Rectal smooth muscle tissue (tissue), 1 donor: ENCODE results near the gene CDC14B.

ENCODE experiments used
- H3K27ac ChIP-seq: one replicate; pipeline ENCODE4 v1.7.0; 2013; ENCODE audit warnings: low read depth, low read length, inconsistent platforms
- H3K27me3 ChIP-seq: one replicate; pipeline ENCODE4 v1.7.0; 2013; ENCODE audit warnings: low read length; ENCODE audit not compliant: control insufficient read depth, insufficient read depth
- H3K36me3 ChIP-seq: one replicate; pipeline ENCODE4 v1.7.0; 2013; ENCODE audit warnings: low read length; ENCODE audit not compliant: control insufficient read depth, insufficient read depth
- H3K4me1 ChIP-seq: one replicate; pipeline ENCODE4 v1.7.0; 2013; ENCODE audit warnings: low read length; ENCODE audit not compliant: control insufficient read depth, insufficient read depth
- H3K4me3 ChIP-seq: one replicate; pipeline ENCODE4 v1.7.0; 2013; ENCODE audit warnings: low read length
- H3K9ac ChIP-seq: one replicate; pipeline ENCODE4 v1.7.0; 2013; ENCODE audit warnings: low read length

CDC14B gene

DNA sequence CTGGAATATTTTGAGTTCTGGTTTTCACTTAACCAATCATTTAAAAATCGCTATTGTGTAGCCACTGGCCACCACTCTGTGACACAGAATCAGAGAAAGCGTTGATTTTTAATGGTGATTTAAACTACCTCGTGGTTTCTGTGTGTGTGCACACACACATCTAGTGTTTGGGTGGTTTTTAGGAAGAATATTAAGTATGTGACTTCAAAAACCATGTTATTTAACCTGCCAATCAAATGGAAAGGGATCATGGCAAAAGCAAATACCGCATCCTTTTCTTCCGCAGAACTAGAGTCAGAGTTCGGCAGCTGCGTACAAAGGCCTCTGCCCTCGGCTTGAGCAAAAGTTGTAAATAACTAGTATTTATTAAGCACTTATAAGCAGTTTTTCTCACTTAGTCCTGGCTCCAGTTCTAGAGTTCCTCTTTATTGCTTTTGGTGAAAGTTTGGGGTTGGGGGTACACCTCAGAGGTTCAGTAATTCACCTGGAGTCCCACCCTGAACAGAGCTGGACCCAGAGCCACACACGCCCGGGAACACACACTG is 129.0 kb downstream of the CDC14B start:
- peaks cover 12% of the 10 kb centered on the region for H3K36me3 ChIP-seq
- no peak overlapping the region for H3K4me3 ChIP-seq
- no peaks in the 10 kb centered on the region for H3K27me3 ChIP-seq
- H3K27ac ChIP-seq: no peak overlapping the region
- H3K4me1 ChIP-seq: peaks cover 10% of the 10 kb centered on the region
- no peak overlapping the region for H3K9ac ChIP-seq

DNA sequence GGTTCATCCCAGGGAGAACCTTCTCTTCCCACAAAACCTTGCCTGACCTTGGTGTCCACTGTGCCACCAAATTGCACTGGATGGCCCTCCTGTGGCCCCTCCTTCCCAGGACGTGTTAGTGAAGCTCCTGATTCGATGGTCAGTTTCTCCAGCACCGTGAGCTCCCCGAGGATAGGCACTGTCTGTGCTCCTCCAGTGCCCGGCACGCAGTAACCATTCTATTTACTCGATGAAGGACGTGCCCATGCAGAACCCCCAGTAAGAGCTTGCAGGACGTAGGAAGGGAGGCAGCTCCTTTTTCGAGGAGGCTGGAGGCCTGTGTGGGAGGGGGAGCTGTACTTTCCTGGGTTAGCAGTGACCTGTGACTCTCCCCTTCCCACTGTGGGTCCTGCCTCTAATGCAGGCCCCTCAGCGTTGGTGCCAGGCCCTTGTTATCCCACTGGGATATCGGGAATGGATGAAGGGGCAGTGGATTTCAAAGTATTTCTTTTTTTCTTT is 130.1 kb downstream of the CDC14B start:
- Histone ChIP-seq H3K9ac (no peak overlapping the region), H3K36me3 (peaks cover 15% of the 10 kb centered on the region), H3K4me3 (no peak overlapping the region), H3K4me1 (peaks cover 10% of the 10 kb centered on the region), H3K27me3 (no peaks in the 10 kb centered on the region), H3K27ac (no peak overlapping the region)

DNA sequence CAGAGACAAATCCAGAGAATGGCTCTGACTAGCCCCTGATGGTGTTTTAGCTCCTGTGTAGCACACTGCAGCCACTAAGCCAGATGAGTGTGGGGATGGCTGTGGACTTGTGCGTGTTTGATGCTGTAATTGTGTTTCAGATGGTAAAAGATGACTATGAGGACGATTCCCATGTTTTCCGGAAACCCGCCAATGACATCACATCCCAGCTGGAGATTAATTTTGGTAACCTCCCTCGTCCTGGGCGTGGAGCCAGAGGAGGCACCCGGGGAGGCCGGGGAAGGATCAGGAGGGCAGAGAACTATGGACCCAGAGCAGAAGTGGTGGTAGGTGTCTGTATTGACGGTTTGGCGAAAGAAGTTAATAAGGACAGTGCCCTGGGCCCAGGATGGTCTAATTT is 131.7 kb downstream of the CDC14B start:
- Histone ChIP-seq H3K27ac (no peak overlapping the region), H3K4me1 (peaks cover 10% of the 10 kb centered on the region), H3K36me3 (peaks cover 15% of the 10 kb centered on the region), H3K4me3 (no peak overlapping the region), H3K27me3 (no peaks in the 10 kb centered on the region), H3K9ac (no peak overlapping the region)

DNA sequence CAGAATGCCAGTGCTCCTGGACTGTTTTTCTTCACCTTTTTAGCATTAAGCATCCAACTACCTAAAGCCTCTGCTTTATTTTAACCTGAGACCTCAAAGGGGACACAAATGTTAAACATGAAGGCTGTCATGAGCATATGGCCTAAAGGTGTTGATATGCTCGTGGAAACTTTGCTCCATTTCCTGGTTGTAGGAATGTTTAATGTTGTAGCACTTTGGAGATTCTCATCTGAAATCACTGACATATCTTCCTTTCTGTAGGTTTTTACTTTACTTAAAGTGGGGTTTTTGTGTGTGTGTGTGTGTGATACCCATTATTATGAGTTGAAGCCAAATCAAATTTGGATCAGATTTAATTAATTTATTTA is 132.6 kb downstream of the CDC14B start:
- Histone ChIP-seq H3K27me3 (no peaks in the 10 kb centered on the region), H3K4me1 (peaks cover 10% of the 10 kb centered on the region), H3K27ac (peak overlapping the region; percentile 48), H3K9ac (no peak overlapping the region), H3K36me3 (peaks cover 15% of the 10 kb centered on the region), H3K4me3 (no peak overlapping the region)

DNA sequence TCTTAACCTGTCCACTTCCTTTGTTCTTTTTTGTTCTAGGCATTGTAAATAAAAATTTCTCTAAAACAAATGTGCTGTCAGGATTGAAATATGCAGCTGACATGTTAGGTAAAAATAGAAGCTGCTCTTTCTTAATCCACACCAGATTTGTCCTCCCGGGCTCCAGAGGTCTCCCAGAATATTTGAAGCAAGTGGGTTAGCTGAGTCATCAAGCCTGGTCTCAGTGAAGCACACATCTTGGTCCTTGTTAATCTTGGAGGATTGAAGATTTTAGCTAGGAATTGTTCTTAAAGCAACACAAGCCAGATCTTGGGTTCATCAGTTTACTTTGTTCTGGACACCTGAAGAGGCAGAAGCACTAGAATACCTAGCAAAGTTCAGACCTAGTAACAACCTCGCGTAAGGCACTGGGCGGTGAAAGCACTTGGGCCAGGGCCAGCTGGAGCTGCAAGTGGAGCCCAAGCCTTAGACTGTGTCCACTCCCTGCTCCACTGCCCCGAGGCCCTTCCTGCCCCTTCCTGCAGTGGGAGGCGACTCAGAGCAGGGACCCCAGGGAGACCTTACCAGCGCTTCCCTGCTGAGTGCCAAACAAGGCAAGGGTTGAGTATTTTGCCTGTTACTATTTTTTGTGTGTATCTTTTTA is 133.1 kb downstream of the CDC14B start:
- Histone ChIP-seq H3K4me1 (peaks cover 10% of the 10 kb centered on the region), H3K9ac (no peak overlapping the region)

DNA sequence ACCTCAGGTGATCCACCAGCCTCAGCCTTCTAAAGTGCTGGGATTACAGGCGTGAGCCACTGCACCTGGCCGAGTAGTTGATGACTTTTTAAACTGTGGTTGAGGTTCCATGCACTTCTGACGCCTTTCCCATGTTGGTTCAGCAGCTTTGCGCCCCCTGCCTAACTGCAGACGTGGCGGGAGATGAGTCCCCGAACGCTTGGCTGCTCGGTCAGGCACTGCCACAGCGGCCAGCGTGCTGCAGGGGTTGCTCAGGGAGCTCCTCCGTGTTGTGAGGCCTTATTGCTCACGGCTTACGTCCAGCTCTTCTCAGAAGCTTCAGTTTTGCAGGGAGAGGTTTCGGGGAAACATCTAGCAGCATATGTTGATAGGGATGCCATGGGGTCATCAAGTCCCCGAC is 134.4 kb downstream of the CDC14B start:
- peaks cover 10% of the 10 kb centered on the region for H3K4me1 ChIP-seq

More for the DNA sequence above, 133.1 kb downstream of the CDC14B start:
- Histone ChIP-seq H3K4me3 (no peak overlapping the region), H3K27ac (peak overlapping the region; percentile 48), H3K27me3 (no peaks in the 10 kb centered on the region), H3K36me3 (peaks cover 11% of the 10 kb centered on the region)

DNA sequence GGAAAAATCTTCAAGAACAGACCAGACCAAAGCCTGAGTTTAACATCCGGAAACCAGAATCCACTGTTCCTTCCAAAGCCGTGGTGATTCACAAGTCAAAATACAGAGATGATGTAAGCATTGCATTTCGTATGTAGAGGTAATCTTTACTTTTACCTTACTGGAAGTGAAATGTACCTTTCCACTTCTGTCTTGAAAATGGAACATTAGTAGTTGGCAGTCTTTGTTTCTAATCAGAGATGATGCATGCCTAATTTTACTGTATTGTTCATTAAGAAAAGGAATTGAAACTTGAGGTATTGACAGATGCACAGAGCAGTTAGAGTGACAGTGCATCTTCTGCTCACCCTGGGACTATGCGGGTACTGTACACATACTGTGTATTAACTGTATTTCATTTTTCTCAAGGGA is 135.1 kb downstream of the CDC14B start:
- Histone ChIP-seq H3K9ac (no peak overlapping the region), H3K27me3 (no peaks in the 10 kb centered on the region), H3K4me3 (no peak overlapping the region), H3K27ac (no peak overlapping the region), H3K4me1 (peaks cover 10% of the 10 kb centered on the region), H3K36me3 (peaks cover 7% of the 10 kb centered on the region)

More for the DNA sequence above, 134.4 kb downstream of the CDC14B start:
- Histone ChIP-seq H3K9ac (no peak overlapping the region), H3K27ac (no peak overlapping the region), H3K27me3 (no peaks in the 10 kb centered on the region), H3K36me3 (peaks cover 7% of the 10 kb centered on the region), H3K4me3 (no peak overlapping the region)

DNA sequence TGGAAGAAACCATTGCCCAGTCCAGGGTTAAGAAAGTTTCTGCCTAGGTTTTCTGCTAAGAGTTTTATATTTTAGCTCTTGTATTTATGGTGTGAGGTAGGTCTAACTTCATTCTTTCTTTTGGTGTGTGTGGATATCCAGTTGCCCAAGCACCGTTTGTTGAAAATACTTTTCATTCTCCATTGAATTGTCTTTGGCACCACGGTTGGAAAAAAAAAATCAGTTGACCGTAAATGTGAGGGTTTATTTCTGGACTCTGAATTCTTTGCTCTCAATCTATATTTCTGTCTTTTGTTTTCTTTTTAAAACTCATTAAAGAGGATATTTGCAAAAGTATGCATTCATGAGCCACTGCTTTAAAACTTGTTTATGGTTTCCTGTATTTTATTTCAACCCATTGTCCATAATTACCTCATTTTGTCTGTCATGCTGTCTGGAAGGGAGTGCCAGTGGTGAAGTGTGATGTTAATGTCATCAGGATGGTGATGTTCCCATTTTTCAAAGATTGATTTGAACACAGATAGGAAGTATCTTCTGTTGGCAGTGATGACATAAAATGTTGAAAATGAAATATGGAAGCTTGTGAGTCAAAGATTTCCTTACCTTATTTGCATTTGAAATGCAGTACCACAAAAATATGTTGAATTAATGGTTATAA is 135.8 kb downstream of the CDC14B start:
- Histone ChIP-seq H3K4me3 (no peak overlapping the region), H3K27ac (no peak overlapping the region), H3K36me3 (peaks cover 7% of the 10 kb centered on the region), H3K9ac (no peak overlapping the region), H3K4me1 (peaks cover 10% of the 10 kb centered on the region), H3K27me3 (no peaks in the 10 kb centered on the region)

DNA sequence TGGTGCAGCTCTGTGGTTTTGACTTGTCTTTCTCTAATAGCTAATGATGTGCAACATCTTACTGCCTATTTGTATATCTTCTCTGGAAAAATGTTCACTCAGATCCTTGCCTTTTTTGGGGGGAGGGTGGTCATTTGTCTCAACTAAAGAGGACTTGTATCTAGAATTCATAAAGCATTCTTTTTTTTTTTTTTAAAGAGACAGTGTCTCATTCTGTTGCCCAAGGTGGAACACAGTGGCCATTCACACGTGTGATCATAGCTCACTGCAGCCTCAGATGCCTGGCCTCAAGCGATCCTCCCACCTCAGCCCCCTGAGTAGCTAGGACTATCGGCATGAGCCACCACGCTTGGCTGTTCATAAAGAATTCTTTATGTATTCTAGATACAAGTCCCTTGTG is 136.4 kb downstream of the CDC14B start:
- Histone ChIP-seq H3K4me3 (no peak overlapping the region), H3K4me1 (peaks cover 10% of the 10 kb centered on the region), H3K27me3 (no peaks in the 10 kb centered on the region), H3K36me3 (peaks cover 4% of the 10 kb centered on the region), H3K27ac (no peak overlapping the region), H3K9ac (no peak overlapping the region)

DNA sequence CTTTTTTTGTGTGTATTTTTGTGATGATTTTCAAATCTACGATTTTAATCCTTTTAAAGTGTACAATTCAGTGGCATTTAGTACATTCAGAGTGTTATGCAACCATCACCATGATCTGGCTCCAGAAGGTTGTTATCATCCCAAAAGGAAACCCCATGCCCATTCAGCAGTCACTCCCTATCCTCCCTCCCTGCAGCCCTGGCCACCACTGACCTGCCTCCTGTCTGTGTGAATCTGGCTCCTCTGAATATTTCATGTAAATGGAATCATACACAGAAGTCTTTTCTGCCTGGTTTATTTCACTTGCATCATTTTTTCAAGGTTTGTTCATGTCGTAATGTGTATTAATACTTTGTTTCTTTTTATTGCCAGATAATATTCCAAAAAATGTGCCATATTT is 137.2 kb downstream of the CDC14B start:
- Histone ChIP-seq H3K36me3 (peaks cover 3% of the 10 kb centered on the region), H3K4me1 (peaks cover 10% of the 10 kb centered on the region), H3K4me3 (no peak overlapping the region), H3K27me3 (no peaks in the 10 kb centered on the region), H3K27ac (no peak overlapping the region), H3K9ac (no peak overlapping the region)

DNA sequence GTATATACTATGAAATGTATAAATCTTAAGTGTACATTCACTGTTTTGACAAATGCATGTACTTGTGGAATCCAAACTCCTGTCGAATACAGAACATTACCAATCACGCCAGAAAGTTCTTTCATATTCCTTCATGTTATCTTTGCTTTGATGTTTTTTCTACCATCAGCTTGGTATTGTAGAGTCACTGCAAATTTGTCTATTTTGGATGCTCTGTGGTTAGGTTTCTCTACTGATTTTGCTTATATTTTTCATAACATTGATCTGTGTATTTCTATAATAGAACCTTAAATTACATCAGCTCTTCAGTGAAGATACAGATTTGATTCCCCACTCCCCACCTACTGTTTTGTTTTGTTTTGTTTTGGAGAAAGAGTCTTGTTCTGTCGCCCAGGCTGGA is 138.9 kb downstream of the CDC14B start:
- Histone ChIP-seq H3K36me3 (peaks cover 3% of the 10 kb centered on the region), H3K4me1 (no peaks in the 10 kb centered on the region), H3K27ac (no peak overlapping the region), H3K4me3 (no peak overlapping the region), H3K9ac (no peak overlapping the region), H3K27me3 (no peaks in the 10 kb centered on the region)

DNA sequence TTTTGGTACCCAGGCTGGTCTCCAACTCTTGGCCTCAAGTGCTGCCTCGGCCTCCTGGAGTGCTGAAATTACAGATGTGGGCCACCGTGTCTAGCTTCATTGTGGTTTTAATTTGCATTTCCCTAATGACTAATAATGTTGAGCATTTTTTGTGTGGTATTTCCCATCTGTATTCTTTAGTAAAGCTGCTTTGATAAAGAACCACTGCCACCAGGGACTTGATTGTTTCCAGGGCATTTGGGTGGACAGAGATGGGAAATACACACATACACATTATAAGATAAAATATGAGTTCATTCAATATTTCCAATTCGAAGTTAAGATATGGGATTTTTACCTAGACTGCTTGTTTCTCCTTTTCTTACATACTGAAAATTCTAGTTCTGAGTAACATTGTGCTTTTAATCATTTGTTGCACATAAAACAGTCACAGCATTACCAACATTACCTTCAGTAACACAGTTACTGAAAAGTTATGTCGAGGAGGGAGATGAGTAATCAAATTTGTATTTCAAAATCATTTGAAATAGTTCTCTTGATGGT is 140.7 kb downstream of the CDC14B start:
- Histone ChIP-seq H3K9ac (no peak overlapping the region), H3K4me1 (no peaks in the 10 kb centered on the region), H3K27me3 (no peaks in the 10 kb centered on the region), H3K36me3 (no peaks in the 10 kb centered on the region), H3K27ac (no peak overlapping the region), H3K4me3 (no peak overlapping the region)
